ENCODE results near the gene HOXA4. TPM values are rescaled to one million over a fixed set of nuclear protein-coding genes. Genes with fewer than 3 reads are reported as not detected.

HOXA4 gene
- polyA plus RNA-seq, 1 donor (not counting 4 experiments of a cell fraction or from before 2014, with no cell fraction given): 1.5 TPM

GRCh38 chr7:27118580-27118979 lies 12.0 kb downstream of the HOXA4 start:
- peaks cover 5 to 6% of the 10 kb centered on the region in 2 experiments for H3K36me3 ChIP-seq (ENCODE audit: control insufficient read depth in 2 of 2, extremely low read depth in 1 of 2, insufficient read depth in 2 of 2, low read length in 2 of 2)
- dilution Hi-C loops (cut with MboI; ENCODE audit: extremely low pct_ligation_motif_present, low sequenced_read_pairs): no loop called here
- no peak overlapping the region for H3K4me3 ChIP-seq (ENCODE audit: control insufficient read depth in 2 of 3, extremely low read depth in 1 of 3, insufficient read depth in 2 of 3, low read depth in 1 of 3, low read length in 3 of 3)
- no peak overlapping the region for H2AFZ ChIP-seq (ENCODE audit: control insufficient read depth, low read length)
- DNase-seq (ENCODE audit: low read depth, low spot score): no peak
- no peaks in the 10 kb centered on the region for H3K9me1 ChIP-seq (ENCODE audit: control insufficient read depth, extremely low read depth, insufficient read depth, low read length)
- H3K4me2 ChIP-seq (ENCODE audit: control insufficient read depth, extremely low read depth, insufficient read depth, low read depth, low read length): no peak overlapping the region
- no peaks in the 10 kb centered on the region for H3K27me3 ChIP-seq (ENCODE audit: control insufficient read depth, extremely low read depth, insufficient read depth, low read length)
- H4K20me1 ChIP-seq (ENCODE audit: control insufficient read depth, extremely low read depth, insufficient read depth, low read length): no peaks in the 10 kb centered on the region
- no peaks in the 10 kb centered on the region for H3K9me3 ChIP-seq (ENCODE audit: control insufficient read depth, low read depth, low read length)
- H3K27ac ChIP-seq (ENCODE audit: control insufficient read depth, insufficient read depth, low read length): no peak overlapping the region
- TF ChIP-seq CTCF (optimal IDR thresholded peaks at IDR 0.05 in 1 of 3, IDR thresholded peaks at IDR 0.05 in 1 of 3, conservative IDR thresholded peaks at IDR 0.05 in 1 of 3; ENCODE audit: extremely low read depth in 1 of 3, insufficient read depth in 2 of 3, low read length in 3 of 3) (no peak), EZH2 (IDR thresholded peaks at IDR 0.05; ENCODE audit: low read length) (no peak)
- H3K79me2 ChIP-seq (ENCODE audit: control insufficient read depth, insufficient read depth, low read length): peaks cover 15% of the 10 kb centered on the region
- no peak for FAIRE-seq
- H3K9ac ChIP-seq (ENCODE audit: control insufficient read depth, extremely low read depth, insufficient read depth, low read length): no peak overlapping the region
- H3K4me1 ChIP-seq (ENCODE audit: control insufficient read depth, extremely low read depth, insufficient read depth, low read length): peaks cover 6% of the 10 kb centered on the region

- FAIRE-seq (no peak), DNase-seq (ENCODE audit: low read depth, low spot score) (no peak)
- Histone ChIP-seq H3K27me3 (ENCODE audit: control insufficient read depth, extremely low read depth, insufficient read depth, low read length) (no peaks in the 10 kb centered on the region), H4K20me1 (ENCODE audit: control insufficient read depth, extremely low read depth, insufficient read depth, low read length) (no peaks in the 10 kb centered on the region), H3K4me2 (ENCODE audit: control insufficient read depth, extremely low read depth, insufficient read depth, low read depth, low read length) (no peak overlapping the region), H3K9me3 (ENCODE audit: control insufficient read depth, low read depth, low read length) (no peaks in the 10 kb centered on the region), H3K36me3 (ENCODE audit: control insufficient read depth in 2 of 2, extremely low read depth in 1 of 2, insufficient read depth in 2 of 2, low read length in 2 of 2) (peaks cover 5 to 6% of the 10 kb centered on the region in 2 experiments), H3K9ac (ENCODE audit: control insufficient read depth, extremely low read depth, insufficient read depth, low read length) (no peak overlapping the region), H2AFZ (ENCODE audit: control insufficient read depth, low read length) (no peak overlapping the region), H3K4me1 (ENCODE audit: control insufficient read depth, extremely low read depth, insufficient read depth, low read length) (peaks cover 7% of the 10 kb centered on the region), H3K27ac (ENCODE audit: control insufficient read depth, insufficient read depth, low read length) (no peak overlapping the region), H3K79me2 (ENCODE audit: control insufficient read depth, insufficient read depth, low read length) (peaks cover 20% of the 10 kb centered on the region), H3K4me3 (ENCODE audit: control insufficient read depth in 2 of 3, extremely low read depth in 1 of 3, insufficient read depth in 2 of 3, low read depth in 1 of 3, low read length in 3 of 3) (no peak overlapping the region), H3K9me1 (ENCODE audit: control insufficient read depth, extremely low read depth, insufficient read depth, low read length) (no peaks in the 10 kb centered on the region)
- TF ChIP-seq CTCF (optimal IDR thresholded peaks at IDR 0.05 in 1 of 3, IDR thresholded peaks at IDR 0.05 in 1 of 3, conservative IDR thresholded peaks at IDR 0.05 in 1 of 3; ENCODE audit: extremely low read depth in 1 of 3, insufficient read depth in 2 of 3, low read length in 3 of 3) (no peak), EZH2 (IDR thresholded peaks at IDR 0.05; ENCODE audit: low read length) (no peak)
- dilution Hi-C loops (cut with MboI; ENCODE audit: extremely low pct_ligation_motif_present, low sequenced_read_pairs): no loop called here
These were observed 12.6 kb downstream of the HOXA4 start for GRCh38 chr7:27117887-27118491.
